GM12801 (cell line): ENCODE results near the gene C3orf33.

ENCODE experiments used
- TF ChIP-seq, protein P1 (sequence below): IDR thresholded peaks from one replicate; pipeline ENCODE4 v1.5.1; 2011; ENCODE audit warnings: control low read depth; ENCODE audit not compliant: insufficient read length; ENCODE audit errors: extremely low read depth

The C3orf33 gene

DNA sequence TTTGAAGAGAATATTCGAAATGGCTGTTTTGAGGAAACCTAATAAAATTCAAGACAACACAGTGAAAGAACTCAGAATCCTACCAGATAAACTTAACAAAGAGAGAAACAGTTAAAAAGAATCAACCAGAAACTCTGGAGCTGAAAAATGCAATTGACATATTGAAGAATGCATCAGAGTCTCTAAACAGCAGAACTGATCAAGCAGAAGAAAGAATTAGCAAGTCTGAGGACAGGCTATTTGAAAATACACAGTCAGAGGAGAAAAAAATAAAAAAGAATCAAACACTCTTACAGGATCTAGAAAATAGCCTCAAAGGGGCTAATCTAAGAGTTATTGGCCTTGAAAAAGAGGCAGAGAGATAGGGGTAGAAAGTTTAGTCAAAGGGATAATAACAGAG is 13.5 kb downstream of the C3orf33 start:
- TF ChIP-seq, protein P1, sequence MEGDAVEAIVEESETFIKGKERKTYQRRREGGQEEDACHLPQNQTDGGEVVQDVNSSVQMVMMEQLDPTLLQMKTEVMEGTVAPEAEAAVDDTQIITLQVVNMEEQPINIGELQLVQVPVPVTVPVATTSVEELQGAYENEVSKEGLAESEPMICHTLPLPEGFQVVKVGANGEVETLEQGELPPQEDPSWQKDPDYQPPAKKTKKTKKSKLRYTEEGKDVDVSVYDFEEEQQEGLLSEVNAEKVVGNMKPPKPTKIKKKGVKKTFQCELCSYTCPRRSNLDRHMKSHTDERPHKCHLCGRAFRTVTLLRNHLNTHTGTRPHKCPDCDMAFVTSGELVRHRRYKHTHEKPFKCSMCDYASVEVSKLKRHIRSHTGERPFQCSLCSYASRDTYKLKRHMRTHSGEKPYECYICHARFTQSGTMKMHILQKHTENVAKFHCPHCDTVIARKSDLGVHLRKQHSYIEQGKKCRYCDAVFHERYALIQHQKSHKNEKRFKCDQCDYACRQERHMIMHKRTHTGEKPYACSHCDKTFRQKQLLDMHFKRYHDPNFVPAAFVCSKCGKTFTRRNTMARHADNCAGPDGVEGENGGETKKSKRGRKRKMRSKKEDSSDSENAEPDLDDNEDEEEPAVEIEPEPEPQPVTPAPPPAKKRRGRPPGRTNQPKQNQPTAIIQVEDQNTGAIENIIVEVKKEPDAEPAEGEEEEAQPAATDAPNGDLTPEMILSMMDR: no peak

DNA sequence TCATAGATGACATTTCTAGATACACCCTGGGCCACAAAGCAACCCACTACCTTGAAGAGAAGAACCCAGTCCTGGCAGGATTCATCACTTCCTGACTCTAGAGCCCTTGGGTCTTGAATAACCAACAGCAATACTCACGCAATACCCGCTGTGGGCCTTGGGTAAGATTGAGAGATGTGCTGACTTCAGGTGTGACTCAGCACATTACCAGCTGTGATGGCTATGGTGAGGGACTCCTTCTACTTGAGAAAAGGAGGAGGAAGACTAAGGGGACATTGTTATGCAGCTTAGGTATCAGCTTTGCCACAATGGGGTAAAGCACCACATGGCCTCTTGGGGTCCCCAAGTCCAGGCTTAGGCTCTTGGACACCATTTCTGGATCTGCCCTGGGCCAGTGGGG is 14.9 kb downstream of the C3orf33 start:
- TF ChIP-seq, protein P1: no peak

DNA sequence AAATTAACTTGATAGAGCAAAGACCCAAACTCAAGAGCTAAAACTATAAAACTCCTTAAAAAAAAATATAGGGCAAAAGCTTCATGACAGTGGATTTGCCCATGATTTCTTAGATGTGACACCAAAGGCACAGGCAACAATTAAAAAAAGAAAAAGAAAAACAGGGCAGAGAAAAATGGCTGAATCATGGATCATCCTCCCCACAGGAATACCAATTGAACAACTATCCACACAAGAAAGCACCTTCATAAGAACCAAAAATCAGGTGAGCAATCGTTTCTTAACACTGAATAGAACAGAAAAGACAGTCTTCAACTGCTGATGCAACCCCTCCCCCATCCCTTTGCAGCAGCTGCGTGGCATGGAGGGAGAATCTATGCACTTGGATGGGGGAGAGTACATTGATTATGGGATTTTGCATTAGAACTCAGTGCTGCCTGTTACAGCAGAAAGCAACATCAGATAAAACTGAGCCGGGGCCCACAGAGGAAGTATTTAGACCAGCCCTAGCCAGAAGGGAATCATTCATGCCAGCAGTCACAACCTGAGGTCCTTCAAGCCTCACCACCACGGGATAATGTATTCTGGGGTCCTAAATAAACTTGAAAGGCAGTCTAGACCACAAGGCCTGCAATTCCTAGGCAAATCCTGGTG is 15.7 kb downstream of the C3orf33 start:
- TF ChIP-seq, protein P1: no peak

- TF ChIP-seq, protein P1: no peak
Observed at GRCh38 chr3:155785662-155786295, 20.3 kb downstream of the C3orf33 start.

DNA sequence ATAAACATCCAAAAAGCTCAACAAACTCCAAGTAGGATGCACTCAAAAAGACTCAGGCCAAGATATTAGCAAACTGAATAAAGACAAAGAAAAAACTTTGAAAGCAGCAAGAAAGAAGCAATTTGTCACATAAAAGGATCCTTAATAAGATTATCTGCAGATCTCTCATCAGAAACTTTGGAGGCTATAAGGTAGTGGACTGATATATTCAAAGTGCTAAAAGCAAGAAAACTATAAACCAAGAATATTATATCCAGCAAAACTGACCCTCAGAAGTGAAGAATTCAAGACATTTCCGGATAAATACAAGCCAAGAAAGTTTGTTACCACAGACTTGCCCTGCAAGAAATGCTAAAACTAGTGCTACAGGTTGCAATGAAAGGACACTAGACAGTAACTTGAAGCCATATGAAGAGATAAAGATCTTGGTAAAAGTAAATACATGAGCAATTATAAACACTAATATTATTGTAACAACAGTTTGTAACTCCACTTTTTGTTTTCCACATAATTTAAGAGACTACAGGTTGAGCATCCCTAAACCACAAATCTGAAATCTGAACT is 23.6 kb downstream of the C3orf33 start:
- TF ChIP-seq, protein P1: no peak

DNA sequence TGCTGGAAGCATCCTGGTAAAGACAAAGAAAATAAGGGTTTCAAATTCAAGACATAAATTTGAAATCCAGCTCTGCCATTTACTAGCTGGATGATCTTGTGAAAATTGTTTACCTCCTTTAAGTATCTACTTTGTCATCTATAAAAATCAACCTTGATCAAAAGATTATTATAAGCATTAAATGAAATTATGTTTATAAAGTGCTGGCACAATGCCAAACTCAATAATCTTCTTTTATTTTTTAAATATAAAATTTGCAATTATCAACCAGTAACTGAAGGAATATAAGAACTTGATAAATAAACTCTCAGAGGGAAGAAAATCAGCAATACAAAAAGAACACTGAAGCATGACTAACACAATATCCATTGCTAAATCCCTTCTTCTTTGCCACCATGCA is 25.8 kb downstream of the C3orf33 start:
- TF ChIP-seq, protein P1: no peak

GRCh38 chr3:155778462-155778861 is 27.6 kb downstream of the C3orf33 start:
- TF ChIP-seq, protein P1: no peak
